Mesenchymal stem cell (in vitro differentiated cells and primary cell): Measurements from ENCODE around the gene NMB.

Experiments used
- DNase-seq: peaks from one replicate; pipeline ENCODE4 v3.0.0-alpha.2; 2013
- H2AFZ ChIP-seq: one replicate; pipeline ENCODE4 v1.6.1; 2013; ENCODE audit warnings: low read depth, mild to moderate bottlenecking, control low read depth, inconsistent platforms, low read length, moderate library complexity
- H2AK5ac ChIP-seq: 2 replicates; pipeline ENCODE4 v1.6.1; 2013; ENCODE audit warnings: low read length, moderate library complexity, mild to moderate bottlenecking, inconsistent platforms; ENCODE audit not compliant: severe bottlenecking
- H2BK120ac ChIP-seq: one replicate; pipeline ENCODE4 v1.6.1; 2013; ENCODE audit warnings: low read depth, mild to moderate bottlenecking, inconsistent platforms, low read length, moderate library complexity
- H2BK12ac ChIP-seq, 2 experiments: one replicate each; pipeline ENCODE4 v1.6.1; 2013; ENCODE audit warnings: inconsistent platforms in 2 of 2, low read length in 2 of 2, mild to moderate bottlenecking in 2 of 2, moderate library complexity in 2 of 2, control low read depth in 1 of 2
- H2BK15ac ChIP-seq: one replicate; pipeline ENCODE4 v1.6.1; 2013; ENCODE audit warnings: mild to moderate bottlenecking, low read depth, inconsistent platforms; ENCODE audit not compliant: poor library complexity, severe bottlenecking
- H2BK5ac ChIP-seq: 2 replicates; pipeline ENCODE4 v1.6.1; 2013; ENCODE audit warnings: low read depth, mild to moderate bottlenecking, low read length, control low read depth, inconsistent platforms; ENCODE audit not compliant: poor library complexity, severe bottlenecking
- H3K14ac ChIP-seq, 2 experiments: one replicate each; pipeline ENCODE4 v1.6.1; 2013; ENCODE audit warnings: inconsistent platforms in 2 of 2, low read length in 2 of 2, control low read depth in 1 of 2, mild to moderate bottlenecking in 1 of 2, moderate library complexity in 1 of 2
- H3K18ac ChIP-seq, 2 experiments: one replicate each; pipeline ENCODE4 v1.6.1; 2013; ENCODE audit warnings: inconsistent platforms in 2 of 2, low read length in 2 of 2, control low read depth in 1 of 2, low read depth in 1 of 2, mild to moderate bottlenecking in 1 of 2
- H3K23ac ChIP-seq, 2 experiments: one replicate each; pipeline ENCODE4 v1.6.1; 2013; ENCODE audit warnings: inconsistent platforms in 2 of 2, low read length in 2 of 2, mild to moderate bottlenecking in 2 of 2, moderate library complexity in 2 of 2, control low read depth in 1 of 2
- H3K27ac ChIP-seq: 2 replicates; pipeline ENCODE4 v1.5.1; 2013; ENCODE audit warnings: mild to moderate bottlenecking, moderate library complexity, low read length, control low read depth, inconsistent platforms; ENCODE audit not compliant: poor library complexity, severe bottlenecking
- H3K27me3 ChIP-seq, 2 experiments: 2 replicates each; pipeline versions ENCODE4 v1.6.1 to v1.7.0; 2013; ENCODE audit warnings: low read length in 2 of 2, mild to moderate bottlenecking in 2 of 2, moderate library complexity in 2 of 2, control low read depth in 1 of 2, inconsistent platforms in 1 of 2; ENCODE audit not compliant: control insufficient read depth in 1 of 2, insufficient read depth in 1 of 2
- H3K36me3 ChIP-seq, 2 experiments: 2 replicates each; pipeline versions ENCODE4 v1.6.1 to v1.7.0; 2013; ENCODE audit warnings: low read length in 2 of 2, control low read depth in 1 of 2, inconsistent platforms in 1 of 2, low read depth in 1 of 2, mild to moderate bottlenecking in 1 of 2; ENCODE audit not compliant: insufficient read depth in 2 of 2, control insufficient read depth in 1 of 2
- H3K4ac ChIP-seq, 2 experiments: one replicate each; pipeline ENCODE4 v1.6.1; 2013; ENCODE audit warnings: inconsistent platforms in 2 of 2, low read length in 2 of 2, mild to moderate bottlenecking in 2 of 2, moderate library complexity in 2 of 2, control low read depth in 1 of 2, low read depth in 1 of 2
- H3K4me1 ChIP-seq: 2 replicates; pipeline ENCODE4 v1.6.1; 2013; ENCODE audit warnings: low read depth, low read length, control low read depth; ENCODE audit not compliant: control insufficient read depth, insufficient read depth
- H3K4me2 ChIP-seq: 2 replicates; pipeline ENCODE4 v1.6.1; 2013; ENCODE audit warnings: low read length, mild to moderate bottlenecking, inconsistent platforms; ENCODE audit not compliant: poor library complexity, severe bottlenecking
- H3K4me3 ChIP-seq, 2 experiments: 2 replicates each; pipeline versions ENCODE4 v1.5.1 to v1.7.0; 2013; ENCODE audit warnings: low read length in 2 of 2, mild to moderate bottlenecking in 2 of 2, control low read depth in 1 of 2, low read depth in 1 of 2; ENCODE audit not compliant: insufficient read depth in 1 of 2
- H3K79me1 ChIP-seq: replicated peaks from 2 replicates; pipeline ENCODE4 v1.6.1; 2013; ENCODE audit warnings: mild to moderate bottlenecking, control low read depth, low read length, inconsistent platforms; ENCODE audit not compliant: poor library complexity, severe bottlenecking
- H3K9ac ChIP-seq: 2 replicates; pipeline ENCODE4 v1.7.0; 2013; ENCODE audit warnings: mild to moderate bottlenecking, low read length, moderate library complexity
- H3K9me3 ChIP-seq: 2 replicates; pipeline ENCODE4 v1.7.0; 2013; ENCODE audit warnings: mild to moderate bottlenecking, low read length; ENCODE audit not compliant: control insufficient read depth
- H4K8ac ChIP-seq: one replicate; pipeline ENCODE4 v1.6.1; 2013; ENCODE audit warnings: inconsistent platforms, mild to moderate bottlenecking, low read length, moderate library complexity
- H4K91ac ChIP-seq: one replicate; pipeline ENCODE4 v1.6.1; 2013; ENCODE audit warnings: mild to moderate bottlenecking, low read length, inconsistent platforms
- WGBS: methylation state at CpG from one replicate; pipeline ENCODE4 v1.1.7; 2013; ENCODE audit warnings: mixed read lengths; 5-methylcytosine and 5-hydroxymethylcytosine counted together

NMB gene

GRCh38 chr15:84697236-84697990, 39.4 kb upstream of the NMB start:
- no peaks in the 10 kb centered on the region for H3K27me3 ChIP-seq
- no peak overlapping the region for H2AK5ac ChIP-seq
- H3K27ac ChIP-seq: no peak overlapping the region
- H3K4me2 ChIP-seq: no peak overlapping the region
- H3K4me1 ChIP-seq: peaks cover 2% of the 10 kb centered on the region
- H3K36me3 ChIP-seq: no peaks in the 10 kb centered on the region
- H2BK12ac ChIP-seq: no peak overlapping the region
- H2BK15ac ChIP-seq: no peak overlapping the region
- H3K4me3 ChIP-seq: no peak overlapping the region
- no peak overlapping the region for H3K23ac ChIP-seq
- no peak overlapping the region for H2BK5ac ChIP-seq
- no peaks in the 10 kb centered on the region for H3K79me1 ChIP-seq
- H3K4ac ChIP-seq: no peak overlapping the region
- no peak overlapping the region for H4K8ac ChIP-seq
- WGBS: no CpG with 5 or more reads among the region's 1 CpG
- H3K14ac ChIP-seq: no peak overlapping the region
- H3K9me3 ChIP-seq: no peaks in the 10 kb centered on the region
- no peak overlapping the region for H4K91ac ChIP-seq
- no peak overlapping the region for H3K9ac ChIP-seq
- H2BK120ac ChIP-seq: no peak overlapping the region
- DNase-seq: no peak
- no peak overlapping the region for H3K18ac ChIP-seq
- H2AFZ ChIP-seq: no peak overlapping the region

GRCh38 chr15:84696757-84697156, 38.8 kb upstream of the NMB start:
- no peak overlapping the region for H4K91ac ChIP-seq
- no CpG with 5 or more reads among the region's 4 CpGs for WGBS

GRCh38 chr15:84690342-84690741, 32.3 kb upstream of the NMB start:
- H3K9ac ChIP-seq: no peak overlapping the region
- no peak overlapping the region for H3K23ac ChIP-seq
- no peak overlapping the region for H2BK120ac ChIP-seq
- H2AFZ ChIP-seq: no peak overlapping the region
- no peak overlapping the region for H3K4me3 ChIP-seq
- no peak overlapping the region for H3K14ac ChIP-seq
- WGBS: 98% methylated on average over 8 of the region's 8 CpGs
- no peaks in the 10 kb centered on the region for H3K4me1 ChIP-seq
- H3K27ac ChIP-seq: no peak overlapping the region
- H4K8ac ChIP-seq: no peak overlapping the region
- H3K4me2 ChIP-seq: no peak overlapping the region
- no peaks in the 10 kb centered on the region for H3K27me3 ChIP-seq
- H3K36me3 ChIP-seq: peaks cover 15 to 42% of the 10 kb centered on the region in 2 experiments
- H3K9me3 ChIP-seq: no peaks in the 10 kb centered on the region
- no peak overlapping the region for H3K4ac ChIP-seq
- H2AK5ac ChIP-seq: no peak overlapping the region
- H3K18ac ChIP-seq: no peak overlapping the region
- no peak overlapping the region for H4K91ac ChIP-seq
- H2BK15ac ChIP-seq: no peak overlapping the region
- no peak for DNase-seq
- H2BK12ac ChIP-seq: no peak overlapping the region
- peaks cover 12% of the 10 kb centered on the region for H3K79me1 ChIP-seq
- no peak overlapping the region for H2BK5ac ChIP-seq

More at GRCh38 chr15:84696757-84697156, 38.8 kb upstream of the NMB start:
- H2BK12ac ChIP-seq: no peak overlapping the region
- H2BK15ac ChIP-seq: no peak overlapping the region
- no peak overlapping the region for H3K4me3 ChIP-seq
- no peak overlapping the region for H2BK5ac ChIP-seq
- no peak overlapping the region for H2AK5ac ChIP-seq
- no peak overlapping the region for H3K14ac ChIP-seq
- no peak overlapping the region for H3K9ac ChIP-seq
- no peak overlapping the region for H2AFZ ChIP-seq
- DNase-seq: no peak
- no peak overlapping the region for H3K4ac ChIP-seq
- H3K4me2 ChIP-seq: no peak overlapping the region
- H3K79me1 ChIP-seq: no peaks in the 10 kb centered on the region
- H3K27ac ChIP-seq: no peak overlapping the region
- H3K18ac ChIP-seq: no peak overlapping the region
- no peaks in the 10 kb centered on the region for H3K27me3 ChIP-seq
- H3K9me3 ChIP-seq: no peaks in the 10 kb centered on the region
- peaks cover 2% of the 10 kb centered on the region for H3K4me1 ChIP-seq
- H3K36me3 ChIP-seq: no peaks in the 10 kb centered on the region
- no peak overlapping the region for H3K23ac ChIP-seq
- no peak overlapping the region for H4K8ac ChIP-seq
- no peak overlapping the region for H2BK120ac ChIP-seq

GRCh38 chr15:84689858-84690257, 31.9 kb upstream of the NMB start:
- Histone ChIP-seq H4K91ac (no peak overlapping the region), H2BK12ac (no peak overlapping the region), H3K79me1 (peaks cover 12% of the 10 kb centered on the region), H3K4ac (no peak overlapping the region), H2AK5ac (no peak overlapping the region), H3K18ac (no peak overlapping the region), H2BK120ac (no peak overlapping the region), H3K9me3 (no peaks in the 10 kb centered on the region), H3K9ac (no peak overlapping the region), H2BK5ac (no peak overlapping the region), H3K14ac (no peak overlapping the region), H2AFZ (no peak overlapping the region), H3K4me2 (no peak overlapping the region), H3K36me3 (peaks cover 15 to 42% of the 10 kb centered on the region in 2 experiments), H3K27ac (no peak overlapping the region), H3K23ac (no peak overlapping the region), H3K27me3 (no peaks in the 10 kb centered on the region), H4K8ac (no peak overlapping the region), H2BK15ac (no peak overlapping the region), H3K4me3 (no peak overlapping the region), H3K4me1 (no peaks in the 10 kb centered on the region)
- DNase-seq: no peak
- WGBS: 99% methylated on average over 4 of the region's 4 CpGs
